Activated naive CD8-positive, alpha-beta T cell treated with anti-CD3 and anti-CD28 coated beads, Interleukin-2, amount 50 U/mL, for 16 hours (primary cell): ENCODE measurements around the gene THAP7.

Source experiments
- DNase-seq: peaks from one replicate; pipeline ENCODE4 v3.0.0-alpha.2; 2020; ENCODE audit warnings: low read depth, low spot score

The THAP7 gene

DNA sequence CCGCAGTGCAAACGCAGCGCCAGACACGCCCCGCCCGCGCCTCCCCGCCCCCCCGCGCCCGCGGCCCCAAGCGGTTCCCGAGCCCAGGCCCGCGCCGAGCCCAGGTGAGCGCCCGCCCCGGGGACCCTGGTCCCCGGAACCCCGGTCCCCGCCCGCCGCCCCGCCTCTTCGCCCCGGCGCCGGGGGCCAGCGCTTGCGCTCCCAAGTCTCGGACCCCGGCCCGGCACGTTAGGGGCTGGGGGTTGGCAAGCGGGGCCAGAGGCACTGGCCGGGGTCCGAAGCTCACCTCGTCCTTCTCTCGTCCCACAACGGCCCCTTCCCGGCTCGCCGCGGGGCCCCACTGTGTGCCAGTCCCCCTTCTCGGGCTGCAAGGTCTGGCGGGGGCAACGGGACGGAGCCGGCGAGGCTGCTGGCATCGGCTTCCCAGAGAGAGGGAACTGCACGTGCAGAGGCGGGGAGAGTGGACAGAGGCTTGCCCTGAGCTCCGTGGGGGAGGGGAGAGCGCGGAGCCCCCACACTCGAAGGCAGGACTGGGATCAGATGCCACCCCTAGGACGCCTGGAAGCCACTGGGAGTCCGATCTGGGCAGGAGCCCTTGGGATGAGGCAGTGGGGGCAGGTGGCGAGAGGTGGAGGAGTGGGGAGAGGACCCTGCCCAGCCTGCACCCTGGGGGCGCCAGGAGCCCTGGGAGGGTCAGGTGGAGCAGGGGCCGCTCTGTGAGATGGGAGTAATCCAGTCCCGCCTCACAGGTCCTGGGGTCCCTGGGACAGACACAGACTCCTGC, 36.6 kb downstream of the THAP7 start:
- no peak for DNase-seq

DNA sequence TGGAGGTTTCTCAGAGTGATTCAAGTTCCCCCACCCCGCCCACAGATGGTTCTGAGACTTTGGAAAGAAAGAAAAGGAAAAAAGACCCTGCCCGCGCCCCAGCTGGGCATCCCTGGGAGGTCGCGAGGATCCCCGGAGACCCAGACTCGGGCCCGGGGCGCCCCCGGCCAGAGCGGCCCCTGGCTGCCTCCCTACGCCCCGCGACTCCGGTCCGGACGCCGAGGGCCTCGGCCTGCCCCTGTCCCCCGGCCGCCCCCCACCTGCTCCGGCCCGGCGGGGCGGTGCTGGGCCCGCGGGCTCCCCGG, 37.2 kb downstream of the THAP7 start:
- DNase-seq, result no peak

DNA sequence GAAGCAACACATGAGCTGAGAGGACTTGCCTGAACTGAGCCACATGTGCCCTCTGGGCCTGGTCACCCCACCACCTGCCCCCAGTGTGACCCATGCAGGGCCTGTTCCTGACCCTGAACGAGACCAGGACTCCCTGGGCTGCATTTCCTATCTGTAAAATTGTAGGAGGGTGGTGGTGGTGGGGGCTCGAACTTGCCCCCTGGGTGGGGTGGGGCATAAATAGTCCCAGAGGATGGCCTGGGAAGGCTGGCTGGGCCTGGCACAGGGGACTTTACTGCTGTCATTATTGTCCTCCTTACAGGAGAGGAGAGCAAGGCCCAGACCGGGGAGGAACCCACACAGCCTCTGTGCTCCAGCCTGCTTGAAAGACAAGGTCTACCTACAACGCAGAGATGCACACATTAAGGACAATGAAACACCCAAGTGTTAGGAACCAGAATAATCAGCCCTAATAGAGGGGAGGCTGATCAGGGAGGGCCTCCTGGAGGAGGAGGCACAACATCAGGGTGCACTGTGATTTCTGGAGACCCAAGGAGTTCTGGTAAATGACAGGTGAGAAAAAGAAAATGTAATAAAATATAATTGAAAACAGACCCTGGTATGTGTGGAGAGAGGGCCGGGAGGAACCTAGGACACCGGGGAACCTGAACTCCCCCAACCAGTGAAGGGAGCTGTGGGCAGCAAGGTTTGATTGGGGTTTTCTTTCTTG, 37.7 kb downstream of the THAP7 start:
- no peak for DNase-seq

DNA sequence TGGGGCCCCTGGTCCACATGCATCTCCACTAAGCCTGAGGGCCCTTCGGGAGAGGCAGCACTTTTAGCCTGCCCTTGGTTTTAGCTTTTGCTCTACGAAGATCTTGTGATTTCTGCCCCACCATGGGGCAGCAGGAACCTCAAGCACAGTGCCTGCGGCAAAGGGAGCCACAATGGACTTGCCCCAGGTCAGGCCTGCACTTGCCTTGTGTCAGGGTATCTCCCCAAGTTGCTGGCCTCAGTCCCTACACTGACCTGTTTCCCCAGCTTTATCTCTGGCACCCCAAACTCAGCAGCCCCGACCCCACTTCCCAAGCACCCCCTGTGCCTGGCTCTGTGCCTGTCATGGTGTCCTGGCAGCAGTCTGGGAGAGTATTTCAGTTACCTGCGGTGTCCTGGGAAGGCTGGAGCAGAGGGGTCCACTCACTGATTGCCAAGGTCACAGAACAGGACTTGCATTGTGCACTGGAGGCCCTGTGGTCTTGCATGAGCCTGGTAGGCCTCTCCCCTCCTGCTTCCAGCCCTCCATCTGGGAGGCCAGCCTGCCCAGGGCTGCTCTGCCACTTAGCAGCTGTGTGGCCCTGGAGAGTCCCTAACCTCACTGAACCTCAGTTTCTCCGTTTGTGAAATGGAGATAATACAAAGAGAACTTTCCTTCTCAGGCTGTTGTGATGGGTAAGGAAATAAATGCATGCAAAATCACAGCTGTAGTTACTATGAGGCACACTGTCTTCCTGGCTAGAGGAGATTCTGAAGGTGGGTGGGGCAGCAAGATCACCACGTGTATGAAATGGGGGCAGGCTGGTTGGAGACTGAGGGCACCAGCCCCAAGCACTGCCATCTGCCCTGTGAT, 38.5 kb downstream of the THAP7 start:
- DNase-seq, result no peak

DNA sequence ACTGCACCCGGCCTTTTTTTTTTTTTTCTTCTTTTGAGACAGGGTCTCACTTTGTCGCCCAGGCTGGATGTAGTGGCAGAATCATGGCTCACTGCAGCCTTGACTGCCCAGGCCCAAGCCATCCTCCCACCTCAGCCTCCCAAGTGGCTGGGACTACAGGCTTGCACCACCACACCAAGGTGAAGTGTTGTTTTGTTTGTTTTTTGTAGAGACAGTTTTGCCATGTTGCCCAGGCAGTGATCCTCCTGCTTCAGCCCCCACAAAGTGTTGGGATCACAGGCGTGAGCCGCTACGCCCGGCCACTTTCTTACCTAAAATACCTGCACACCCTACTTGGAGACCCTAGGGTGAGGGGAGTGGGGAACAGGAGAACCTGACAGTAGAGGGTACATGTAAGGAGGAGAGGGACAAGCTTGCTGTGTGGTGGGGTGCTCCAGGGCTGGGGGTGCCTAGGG, 39.4 kb downstream of the THAP7 start:
- DNase-seq, result no peak

DNA sequence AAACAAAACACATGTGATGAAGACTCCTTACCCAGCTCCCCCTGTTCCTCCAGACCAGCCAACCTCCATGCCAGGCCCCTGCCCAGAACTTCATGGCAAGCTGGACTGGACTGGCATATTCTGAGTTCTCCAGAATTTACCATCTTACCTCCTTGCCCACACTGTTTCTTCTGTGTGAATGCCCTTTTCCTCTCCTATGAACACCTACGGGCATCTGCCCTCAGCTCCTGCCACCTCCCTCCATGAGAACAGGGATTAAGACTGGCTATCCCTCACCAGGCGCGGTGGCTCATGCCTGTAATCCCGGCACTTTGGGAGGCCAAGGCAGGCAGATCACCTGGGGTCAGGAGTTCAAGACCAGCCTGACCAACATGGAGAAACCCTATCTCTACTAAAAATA, 41.3 kb downstream of the THAP7 start:
- no peak for DNase-seq

DNA sequence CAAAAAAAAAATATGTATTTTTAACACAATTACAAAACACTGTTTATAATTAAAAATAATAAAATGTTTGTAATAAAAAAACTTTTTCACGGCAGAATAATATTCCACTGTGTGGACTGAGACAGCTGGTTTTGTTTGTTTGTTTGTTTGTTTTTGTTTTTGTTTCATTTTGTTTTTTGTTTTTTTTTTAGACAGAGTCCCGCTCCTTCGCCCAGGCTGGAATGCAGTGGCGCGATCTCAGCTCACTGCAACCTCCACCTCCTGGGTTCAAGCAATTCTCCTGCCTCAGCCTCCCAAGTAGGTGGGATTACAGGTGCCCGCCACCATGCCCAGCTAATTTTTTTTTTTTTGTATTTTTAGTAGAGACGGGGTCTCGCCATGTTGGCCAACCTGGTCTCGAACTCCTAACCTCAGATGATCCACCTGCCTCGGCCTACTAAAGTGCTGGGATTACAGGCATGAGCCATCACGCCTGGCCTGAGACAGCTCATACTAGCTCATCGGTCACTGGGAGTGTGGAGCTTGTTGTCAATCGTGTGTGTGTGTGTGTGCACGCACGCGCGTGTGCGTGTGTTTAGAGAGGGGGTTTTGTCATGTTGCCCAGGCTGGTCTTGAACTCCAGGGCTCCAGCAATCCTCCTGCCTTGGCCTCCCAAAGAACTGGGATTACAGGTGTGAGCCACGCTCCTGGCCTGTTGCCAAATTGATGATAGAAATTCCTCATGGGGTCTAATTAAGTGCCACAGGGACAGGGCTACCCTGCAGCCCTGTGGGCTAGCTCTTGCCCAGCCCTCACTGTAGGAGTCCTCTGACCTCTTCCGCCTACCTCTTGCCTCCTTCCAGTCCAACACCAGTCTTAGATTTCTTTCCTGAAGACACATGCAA, 42.1 kb downstream of the THAP7 start:
- DNase-seq, result no peak

DNA sequence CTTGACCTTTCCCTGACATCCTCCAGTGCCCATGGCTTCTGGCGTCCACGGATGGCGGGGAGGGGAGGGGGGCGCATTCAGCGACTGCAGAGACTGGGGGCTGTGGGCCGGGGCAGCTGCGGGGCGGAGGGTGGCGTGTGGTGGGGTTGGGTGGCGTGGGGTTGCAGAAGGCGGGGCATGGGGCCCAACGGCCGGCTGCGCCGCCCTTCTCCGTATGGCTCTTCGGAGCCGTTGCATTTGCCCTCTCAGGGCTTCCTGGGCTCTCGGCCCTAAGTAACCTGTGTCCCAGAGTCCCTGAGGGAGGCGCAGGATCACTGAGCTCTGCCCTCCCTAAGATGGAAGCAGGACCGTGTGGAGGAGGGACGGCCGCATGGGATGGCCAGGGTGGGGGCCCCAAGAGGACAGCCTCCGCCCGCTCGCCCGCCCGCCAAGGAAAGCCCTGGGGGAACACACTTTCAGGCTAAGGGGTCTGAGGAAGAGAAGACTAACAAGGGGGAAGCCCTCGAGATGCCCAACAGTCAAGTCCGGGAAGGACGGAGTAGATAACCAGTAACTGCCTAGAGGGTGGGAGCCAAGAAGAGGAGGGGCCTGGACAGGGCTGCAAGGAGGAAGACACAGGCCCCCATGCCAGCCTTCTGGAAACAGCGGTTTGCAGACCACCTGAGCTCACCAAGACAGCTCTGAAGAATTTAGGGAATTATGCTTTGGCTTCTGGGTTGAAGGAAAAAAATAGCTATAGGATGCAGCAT, 44.1 kb downstream of the THAP7 start:
- DNase-seq, result no peak

DNA sequence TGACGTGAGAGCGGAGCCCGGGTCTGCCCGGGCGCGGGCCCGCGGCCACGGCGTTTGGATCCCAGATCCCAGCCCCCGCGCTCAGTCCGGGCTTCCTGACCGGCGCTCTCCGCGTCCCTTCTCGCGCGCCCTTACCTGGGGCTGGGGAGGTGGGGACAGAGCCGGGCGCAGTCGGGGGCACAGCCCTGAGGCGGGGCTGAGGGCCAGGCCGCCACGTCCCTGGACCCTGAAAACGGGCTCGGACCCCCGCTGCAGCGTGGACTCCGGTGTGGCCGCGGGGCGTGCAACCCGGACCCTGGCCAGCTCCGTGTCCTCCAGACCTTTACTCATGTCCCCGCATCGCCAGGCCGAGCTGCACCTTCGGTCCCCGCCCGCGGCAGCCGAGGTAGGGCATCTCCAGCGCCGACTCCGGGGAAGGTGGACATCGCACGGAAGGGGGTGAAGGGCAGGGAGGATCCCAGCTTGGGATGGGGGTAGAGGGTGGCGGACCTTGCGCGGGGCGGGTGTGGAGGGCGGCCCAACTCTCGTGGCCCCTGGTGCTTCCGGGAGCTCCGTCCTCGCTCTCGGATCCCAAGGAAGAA, 44.7 kb downstream of the THAP7 start:
- DNase-seq, result no peak

DNA sequence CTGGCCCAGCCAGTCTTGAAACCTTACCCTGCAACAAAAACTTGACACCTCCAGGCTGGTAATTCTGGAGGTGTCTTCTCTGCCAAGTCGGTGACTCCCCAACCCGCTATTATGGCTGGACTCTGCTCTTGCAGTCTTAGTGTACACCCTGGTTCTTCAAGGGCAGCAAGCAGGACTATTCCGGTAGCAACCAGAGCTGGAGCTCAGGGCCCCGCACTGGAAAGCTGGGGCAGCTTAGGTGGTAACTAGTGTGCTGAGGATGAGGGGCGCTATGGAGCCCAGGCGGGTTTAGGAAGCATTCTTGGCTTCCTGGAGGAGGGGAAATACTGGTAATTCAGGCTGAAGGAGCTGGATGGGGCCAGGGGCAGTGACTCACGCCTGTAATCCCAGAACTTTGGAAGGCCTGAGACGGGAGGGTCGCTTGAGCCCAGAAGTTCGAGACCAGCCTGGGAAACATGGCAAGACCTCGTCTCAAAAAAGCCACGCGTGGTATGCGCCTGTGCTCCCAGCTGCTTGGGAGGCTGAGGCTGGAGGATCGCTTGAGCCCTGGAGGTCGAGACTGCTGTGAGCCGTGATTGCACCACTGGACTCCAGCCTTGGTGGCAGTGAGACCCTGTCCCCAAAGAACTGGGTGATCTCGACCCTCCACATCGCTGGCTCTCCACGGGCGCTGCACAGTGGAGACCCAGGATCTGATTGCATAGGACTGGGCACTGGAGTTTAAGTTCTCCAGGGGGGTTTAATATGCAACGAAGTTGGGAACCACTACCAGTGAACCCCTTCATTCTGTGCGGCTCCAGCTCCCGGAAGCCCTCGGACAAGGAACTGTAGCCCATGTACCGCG, 45.4 kb downstream of the THAP7 start:
- DNase-seq, result no peak

DNA sequence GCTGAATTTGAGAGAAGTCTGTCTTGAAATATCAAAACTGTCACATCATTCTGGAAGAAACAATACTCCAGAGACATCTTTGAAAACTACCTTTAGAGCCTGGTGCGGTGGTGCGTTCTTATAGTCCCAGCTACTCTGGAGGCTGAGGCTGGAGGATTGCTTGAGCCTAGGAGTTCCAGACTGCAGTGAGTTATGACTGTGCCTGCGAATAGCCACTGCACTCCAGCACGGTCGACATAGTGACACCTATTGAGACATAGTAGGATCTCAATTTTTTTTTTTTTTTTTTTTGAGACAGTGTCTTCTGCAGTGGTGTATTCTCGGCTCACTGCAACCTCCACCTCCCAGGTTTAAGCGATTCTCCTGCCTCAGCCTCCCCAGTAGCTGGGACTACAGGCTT, 46.4 kb downstream of the THAP7 start:
- DNase-seq, result no peak

DNA sequence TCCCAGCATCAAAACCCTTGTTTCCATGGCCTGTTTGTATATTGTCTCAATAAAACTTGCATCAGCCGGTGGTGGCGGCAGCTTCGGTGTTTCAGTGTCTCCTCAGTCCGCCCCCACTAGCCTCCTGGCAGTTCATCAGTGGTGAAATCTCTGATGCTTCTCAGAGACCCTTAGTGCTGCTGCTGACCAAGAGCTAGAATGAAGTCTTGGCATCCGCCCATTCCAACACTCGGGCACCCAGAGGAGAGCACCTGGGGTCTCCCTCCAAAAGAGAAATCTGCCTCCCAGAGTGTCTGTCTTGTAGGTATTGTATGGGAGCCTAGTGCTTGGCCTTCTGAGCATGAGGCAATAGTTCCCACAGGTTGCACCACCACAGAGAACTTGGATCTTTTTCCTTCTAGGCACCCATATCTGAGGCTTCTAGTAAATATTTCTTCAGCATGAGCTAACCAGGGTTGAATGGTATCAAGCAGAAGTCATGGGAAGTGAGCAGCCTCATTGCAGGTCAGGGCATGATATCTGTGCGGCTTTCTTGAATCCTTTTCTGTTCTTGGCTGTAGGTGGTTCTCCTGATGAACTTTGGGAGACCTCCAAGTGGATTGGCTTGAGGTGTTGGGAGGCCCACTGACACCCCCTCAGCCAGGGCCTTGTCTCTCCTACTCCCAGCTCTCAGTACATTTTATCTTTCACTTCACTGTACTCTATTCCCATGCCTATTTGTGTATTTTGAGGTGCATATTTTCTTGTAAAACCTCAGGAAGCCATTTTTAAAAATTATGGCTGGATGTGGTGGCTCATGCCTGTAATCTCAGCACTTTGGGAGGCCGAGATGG, 48.0 kb downstream of the THAP7 start:
- DNase-seq, result no peak

DNA sequence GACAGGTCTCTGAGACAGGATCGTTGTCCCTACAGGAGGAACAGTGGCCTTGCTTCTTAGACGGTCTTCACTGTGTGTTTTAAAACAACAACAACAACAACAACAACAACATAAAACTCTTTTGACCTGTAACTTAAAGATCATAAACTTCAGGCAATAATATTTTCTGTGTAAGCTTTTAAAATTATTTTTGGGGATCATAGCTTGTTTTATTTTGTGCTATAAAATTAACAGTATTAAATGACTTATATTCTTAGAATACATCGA, 48.6 kb downstream of the THAP7 start:
- no peak for DNase-seq

DNA sequence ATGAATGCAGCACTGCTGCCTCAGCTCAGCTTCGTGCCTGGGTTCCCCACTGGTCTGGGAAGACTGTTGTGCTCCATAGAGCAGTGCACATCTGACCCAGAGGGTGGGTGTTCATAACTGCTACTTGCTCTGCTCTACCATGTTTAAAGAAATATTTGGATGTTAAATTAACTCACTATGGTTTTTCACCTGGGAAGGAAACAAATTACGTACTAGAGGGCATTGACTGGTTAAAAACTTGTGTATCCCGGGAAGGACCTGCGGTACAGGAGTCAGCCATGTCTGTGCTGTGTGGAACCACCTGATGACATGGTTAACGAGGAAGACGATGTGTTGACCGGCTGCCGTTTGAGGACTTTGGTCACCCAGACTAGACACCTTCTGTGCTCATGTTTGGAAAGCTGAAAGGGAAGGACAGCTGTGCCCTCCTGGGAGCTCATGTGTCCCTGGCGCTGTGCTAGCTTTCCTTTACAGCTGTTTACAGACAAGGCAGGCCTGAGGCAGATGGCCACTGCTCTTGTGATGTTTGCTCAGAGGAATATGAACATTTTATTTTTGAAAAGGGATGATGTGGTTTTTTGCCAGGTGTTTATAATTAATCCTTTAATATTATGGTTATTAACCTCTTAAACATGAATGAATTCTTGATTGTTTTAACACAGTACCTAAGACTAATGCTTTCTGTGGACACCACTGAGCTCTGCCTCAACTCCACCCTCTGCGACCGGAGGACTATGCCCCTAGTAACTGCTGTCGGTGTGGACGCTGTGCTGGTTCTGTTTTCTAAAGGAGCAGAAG, 49.2 kb downstream of the THAP7 start:
- no peak for DNase-seq

DNA sequence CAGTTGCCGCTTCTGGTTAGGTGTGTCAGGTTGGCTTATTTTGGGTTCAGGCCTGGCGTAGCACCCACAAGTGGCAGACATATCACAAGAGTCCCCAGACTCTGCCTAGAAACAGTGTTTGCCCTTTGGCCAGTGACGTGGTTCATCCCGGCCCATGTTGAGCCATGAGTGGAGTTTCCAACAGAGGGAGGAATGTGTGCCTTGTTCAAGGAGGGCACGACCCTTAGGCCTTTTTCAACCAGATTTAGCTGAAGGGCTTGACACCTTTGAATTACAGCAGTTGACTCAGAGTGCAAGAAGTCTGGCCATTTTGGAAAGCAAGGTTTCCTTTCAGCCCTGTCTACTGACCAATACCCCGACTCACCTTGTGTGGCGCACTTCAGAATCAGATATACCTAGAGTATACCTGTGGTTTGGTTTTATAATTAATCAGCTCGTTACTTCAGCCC, 50.0 kb downstream of the THAP7 start:
- no peak for DNase-seq

DNA sequence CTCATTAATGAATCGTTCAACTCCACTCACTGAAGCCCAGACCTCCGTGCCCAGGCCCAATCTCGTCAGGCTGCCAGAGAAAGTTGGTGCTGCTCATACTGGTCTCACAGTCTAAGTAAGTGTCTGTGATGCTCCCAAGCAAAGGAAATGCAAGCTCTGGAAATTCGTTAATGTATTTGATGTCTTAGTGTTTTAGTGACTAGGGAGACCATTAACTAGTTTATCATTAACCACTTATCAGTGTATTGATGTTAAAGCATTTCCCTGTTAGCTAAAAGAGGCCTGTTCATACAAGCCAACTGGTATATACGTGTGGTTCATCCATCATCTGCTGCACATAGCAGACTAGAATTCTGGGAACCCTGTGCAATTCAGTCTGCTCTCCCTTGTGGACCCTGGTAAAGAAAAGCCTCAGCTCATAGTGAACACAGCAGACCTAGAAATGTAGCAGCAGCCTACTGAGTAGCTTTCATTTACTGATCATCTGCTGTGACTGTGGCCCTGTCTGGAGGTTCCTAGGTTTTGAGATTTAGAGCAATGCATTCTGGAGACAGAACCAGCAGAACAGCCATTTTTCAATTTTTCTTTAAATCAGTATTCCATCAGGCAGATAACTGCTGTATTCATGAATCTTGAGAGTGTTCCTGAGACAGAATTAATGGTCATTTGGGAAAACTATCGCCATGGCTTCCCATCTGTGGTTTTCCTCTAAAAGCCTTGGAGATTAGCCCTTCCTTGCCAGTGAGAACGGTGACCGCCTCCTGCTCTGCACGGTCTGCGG, 50.6 kb downstream of the THAP7 start:
- no peak for DNase-seq

DNA sequence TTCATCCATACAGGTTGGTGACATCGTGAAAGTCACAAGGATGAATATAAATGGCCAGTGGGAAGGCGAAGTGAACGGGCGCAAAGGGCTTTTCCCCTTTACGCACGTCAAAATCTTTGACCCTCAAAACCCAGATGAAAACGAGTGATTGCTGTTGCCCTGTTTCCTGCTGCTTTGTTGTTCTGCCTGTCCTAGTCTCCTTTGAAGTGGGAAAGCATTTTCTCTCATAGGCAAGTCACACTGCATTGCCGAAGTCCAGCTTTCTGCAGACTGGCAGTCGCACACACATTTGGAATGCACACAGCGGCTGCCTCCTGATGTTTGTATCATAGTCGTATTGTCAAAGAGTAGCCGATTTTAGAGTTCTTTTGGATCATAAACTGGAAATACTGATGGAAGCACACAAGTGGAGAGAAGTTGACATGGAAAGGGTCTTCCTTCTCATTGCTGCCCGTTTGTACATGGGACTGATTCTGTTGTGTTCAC, 52.2 kb downstream of the THAP7 start:
- no peak for DNase-seq
